D721Med (cell line): ENCODE results near the gene GGTLC2.

Experiments used
- DNase-seq: peaks from one replicate; pipeline ENCODE4 v3.0.0; 2011; ENCODE audit warnings: low spot score; ENCODE audit not compliant: insufficient read length
- FAIRE-seq: peaks from 2 replicates; lab custom pipeline; 2011; peaks lifted over from hg19 to GRCh38; lab: Jason Lieb, UNC
- CTCF ChIP-seq: IDR thresholded peaks from 2 replicates; pipeline ENCODE4 v1.5.1; 2012; ENCODE audit warnings: mild to moderate bottlenecking, control low read depth; ENCODE audit not compliant: insufficient read depth; ENCODE audit errors: missing control alignments

GGTLC2 gene

GRCh38 chr22:22666307-22667091, 22.1 kb downstream of the GGTLC2 start:
- peak; percentile 36 for TF ChIP-seq CTCF
- no peak for FAIRE-seq
- DNase-seq, result no peak

GRCh38 chr22:22667966-22668880, 23.8 kb downstream of the GGTLC2 start:
- DNase-seq (no peak), FAIRE-seq (no peak)
- no peak for TF ChIP-seq CTCF

- TF ChIP-seq CTCF, result no peak
- DNase-seq (no peak), FAIRE-seq (no peak)
These were observed 24.7 kb downstream of the GGTLC2 start for GRCh38 chr22:22669093-22669492.

- FAIRE-seq, result no peak
These were observed 25.8 kb downstream of the GGTLC2 start for GRCh38 chr22:22670076-22670795.

GRCh38 chr22:22671506-22671905, 27.1 kb downstream of the GGTLC2 start:
- no peak for TF ChIP-seq CTCF
- FAIRE-seq (no peak), DNase-seq (no peak)

More at GRCh38 chr22:22670076-22670795, 25.8 kb downstream of the GGTLC2 start:
- TF ChIP-seq CTCF, result no peak
- DNase-seq, result no peak

- no peak for TF ChIP-seq CTCF
- FAIRE-seq, result no peak
- DNase-seq, result no peak
These were observed 28.7 kb downstream of the GGTLC2 start for GRCh38 chr22:22673099-22673498.
